Fibroblast of lung (primary cell): Measurements from ENCODE around the gene TWIST1. TPM values are rescaled to one million over a fixed set of nuclear protein-coding genes. Genes with fewer than 3 reads are reported as not detected.
A peak's percentile ranks its signal among the peaks of the same experiment; 100 is the strongest.

Source experiments
- DNase-seq, 2 donors: peaks; one replicate each; pipeline versions ENCODE4 v3.0.0 to v3.0.0-alpha.2; 2010; ENCODE audit warnings: low read depth in 2 of 2
- H2AFZ ChIP-seq: 2 replicates; pipeline ENCODE4 v1.5.1; 2012; ENCODE audit warnings: low read length, control low read depth, inconsistent platforms
- H3K27ac ChIP-seq: 2 replicates; pipeline ENCODE4 v1.5.1; 2011; ENCODE audit warnings: low read length, control low read depth; ENCODE audit not compliant: insufficient read depth
- H3K27me3 ChIP-seq: 2 replicates; pipeline ENCODE4 v1.5.1; 2011; ENCODE audit warnings: mild to moderate bottlenecking, low read length; ENCODE audit not compliant: control insufficient read depth, insufficient read depth
- H3K36me3 ChIP-seq: 2 replicates; pipeline ENCODE4 v1.5.1; 2011; ENCODE audit warnings: low read length; ENCODE audit not compliant: control insufficient read depth, insufficient read depth
- H3K4me1 ChIP-seq: 2 replicates; pipeline ENCODE4 v1.5.1; 2011; ENCODE audit warnings: low read length; ENCODE audit not compliant: control insufficient read depth, insufficient read depth; ENCODE audit errors: extremely low read depth
- H3K4me2 ChIP-seq: 2 replicates; pipeline ENCODE4 v1.5.1; 2011; ENCODE audit warnings: low read length, control low read depth; ENCODE audit not compliant: insufficient read depth; ENCODE audit errors: extremely low read depth
- H3K4me3 ChIP-seq, 4 experiments: fragments of 200-600 bp in 1 of 4; sonication (generic) in 1 of 4; replicated peaks in 1 of 4; 2 replicates each; pipeline ENCODE4 v1.5.1; 2011 to 2016; ENCODE audit warnings: low read length in 4 of 4, low read depth in 3 of 4, mild to moderate bottlenecking in 3 of 4, control low read depth in 2 of 4, inconsistent platforms in 1 of 4, mixed read lengths in 1 of 4; ENCODE audit not compliant: insufficient read depth in 1 of 4; ENCODE audit errors: control extremely low read depth in 1 of 4
- H3K79me2 ChIP-seq: 2 replicates; pipeline ENCODE4 v1.5.1; 2012; ENCODE audit warnings: mild to moderate bottlenecking, low read length, inconsistent platforms; ENCODE audit not compliant: control insufficient read depth, insufficient read depth
- H3K9ac ChIP-seq: 2 replicates; pipeline ENCODE4 v1.5.1; 2011; ENCODE audit warnings: mild to moderate bottlenecking, low read length, control low read depth; ENCODE audit not compliant: insufficient read depth
- H3K9me3 ChIP-seq: 2 replicates; pipeline ENCODE4 v1.5.1; 2012; ENCODE audit warnings: low read depth, low read length; ENCODE audit not compliant: control insufficient read depth, insufficient read depth
- H4K20me1 ChIP-seq: 2 replicates; pipeline ENCODE4 v1.5.1; 2011; ENCODE audit warnings: low read length; ENCODE audit not compliant: control insufficient read depth, insufficient read depth; ENCODE audit errors: extremely low read depth
- CTCF ChIP-seq, 2 donors: IDR thresholded peaks in 1 of 2; conservative IDR thresholded peaks in 1 of 2; 1 replicate in 1 of 2; 2 replicates in 1 of 2; pipeline ENCODE4 v1.5.1; 2011 to 2012; ENCODE audit warnings: low read length in 2 of 2, control low read depth in 1 of 2, inconsistent platforms in 1 of 2, low read depth in 1 of 2, mild to moderate bottlenecking in 1 of 2
- EZH2 ChIP-seq: IDR thresholded peaks from 2 replicates; pipeline ENCODE4 v1.5.1; 2012; ENCODE audit warnings: low read length, control low read depth, mild to moderate bottlenecking; ENCODE audit errors: missing control alignments
- polyA plus RNA-seq, 2 donors: library from polyadenylated mRNA; depleted of rRNA in 1 of 2; stranded (reverse) in 1 of 2; unstranded in 1 of 2; fragments of >200 nt; gene quantifications; 2 replicates each; pipeline ENCODE4 v1.2.1, GENCODE V29; 2011 to 2012; ENCODE audit warnings: missing spikeins in 1 of 2
- total RNA-seq: library from RNA; depleted of rRNA; stranded (reverse); fragments of >200 nt; gene quantifications from 2 replicates; pipeline ENCODE4 v1.2.1, GENCODE V29; 2014

TWIST1 gene
- total and polyA plus RNA-seq, 2 donors (not counting 1 experiment from before 2014, with no cell fraction given), result 3.6 to 31.2 TPM

- Histone ChIP-seq H3K4me3 (peak overlapping the region; percentile 4 to 65 (median 34)), H3K36me3 (no peaks in the 10 kb centered on the region), H4K20me1 (no peaks in the 10 kb centered on the region), H3K4me1 (no peaks in the 10 kb centered on the region), H3K4me2 (peak overlapping the region; percentile 97), H2AFZ (peak overlapping the region; percentile 40), H3K27ac (no peak overlapping the region), H3K27me3 (peaks cover 32% of the 10 kb centered on the region), H3K9me3 (no peaks in the 10 kb centered on the region), H3K79me2 (no peaks in the 10 kb centered on the region), H3K9ac (no peak overlapping the region)
- no peak for DNase-seq
- TF ChIP-seq EZH2 (peak; percentile 35), CTCF (conservative IDR thresholded peaks at IDR 0.05 in 1 of 2, IDR thresholded peaks at IDR 0.05 in 1 of 2; ENCODE audit: low read depth in 1 of 2, low read length in 2 of 2) (no peak)
Observed at GRCh38 chr7:19106241-19107080, 11.0 kb downstream of the TWIST1 start.

DNA sequence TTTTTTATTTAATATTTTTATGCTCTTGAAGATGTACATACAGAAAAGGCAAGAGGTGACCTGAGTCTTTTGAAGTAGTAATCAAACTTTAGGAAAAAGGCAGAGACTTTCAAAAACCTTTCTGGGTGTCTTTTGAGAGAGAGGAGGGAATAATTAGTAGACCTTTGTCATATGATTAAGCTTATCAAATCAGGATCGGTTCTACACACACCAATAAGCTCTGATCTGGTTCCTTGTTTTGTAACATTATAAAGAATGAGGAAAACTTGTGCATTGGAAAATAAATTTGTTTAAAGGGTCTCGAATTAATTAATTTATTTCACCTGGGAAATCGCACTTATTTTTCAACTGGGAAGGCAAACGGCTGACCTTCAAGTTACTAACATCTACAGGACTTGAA is 11.9 kb downstream of the TWIST1 start:
- H3K79me2 ChIP-seq, result no peaks in the 10 kb centered on the region
- H2AFZ ChIP-seq, result no peak overlapping the region
- no peaks in the 10 kb centered on the region for H3K4me1 ChIP-seq
- H3K9ac ChIP-seq, result no peak overlapping the region
- peaks cover 32% of the 10 kb centered on the region for H3K27me3 ChIP-seq
- no peaks in the 10 kb centered on the region for H3K9me3 ChIP-seq
- no peak overlapping the region for H3K4me2 ChIP-seq
- no peaks in the 10 kb centered on the region for H4K20me1 ChIP-seq
- no peak overlapping the region for H3K4me3 ChIP-seq
- H3K27ac ChIP-seq, result no peak overlapping the region
- TF ChIP-seq CTCF (conservative IDR thresholded peaks at IDR 0.05 in 1 of 2, IDR thresholded peaks at IDR 0.05 in 1 of 2; ENCODE audit: low read depth in 1 of 2, low read length in 2 of 2) (no peak), EZH2 (no peak)
- no peaks in the 10 kb centered on the region for H3K36me3 ChIP-seq
- DNase-seq, result no peak

DNA sequence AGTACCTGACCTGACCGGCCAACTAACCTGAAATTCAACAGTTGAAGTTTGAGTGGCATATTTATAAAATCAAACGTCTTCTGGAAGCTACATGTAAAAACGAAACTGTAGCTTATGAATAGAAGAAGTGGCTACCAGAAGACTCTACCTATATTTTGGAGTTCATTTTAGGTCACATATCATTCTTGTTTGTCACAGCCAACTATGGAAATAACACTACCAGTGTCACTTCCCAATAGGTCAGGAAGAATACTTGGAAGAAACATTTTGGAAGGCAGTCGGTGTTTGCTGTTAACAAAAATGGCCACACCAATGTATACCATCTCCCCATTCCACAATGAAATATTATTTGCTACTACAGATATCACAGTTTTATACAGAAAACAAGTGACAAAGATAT is 12.6 kb downstream of the TWIST1 start:
- Histone ChIP-seq H3K4me1 (no peaks in the 10 kb centered on the region), H3K4me3 (no peak overlapping the region), H3K79me2 (no peaks in the 10 kb centered on the region), H2AFZ (no peak overlapping the region), H4K20me1 (no peaks in the 10 kb centered on the region), H3K9ac (no peak overlapping the region), H3K27me3 (peaks cover 32% of the 10 kb centered on the region), H3K27ac (no peak overlapping the region), H3K9me3 (no peaks in the 10 kb centered on the region), H3K36me3 (no peaks in the 10 kb centered on the region), H3K4me2 (no peak overlapping the region)
- no peak for TF ChIP-seq EZH2
- no peak for TF ChIP-seq CTCF (conservative IDR thresholded peaks at IDR 0.05 in 1 of 2, IDR thresholded peaks at IDR 0.05 in 1 of 2; ENCODE audit: low read depth in 1 of 2, low read length in 2 of 2)
- DNase-seq, result no peak
